SKM-1 (cell line): ENCODE measurements around the gene C10orf90.

Experiments used
- DNase-seq: peaks from one replicate; lab custom pipeline; 2025; ENCODE audit not compliant: unreplicated experiment; lab: John Stamatoyannopoulos, UW

The C10orf90 gene

DNA sequence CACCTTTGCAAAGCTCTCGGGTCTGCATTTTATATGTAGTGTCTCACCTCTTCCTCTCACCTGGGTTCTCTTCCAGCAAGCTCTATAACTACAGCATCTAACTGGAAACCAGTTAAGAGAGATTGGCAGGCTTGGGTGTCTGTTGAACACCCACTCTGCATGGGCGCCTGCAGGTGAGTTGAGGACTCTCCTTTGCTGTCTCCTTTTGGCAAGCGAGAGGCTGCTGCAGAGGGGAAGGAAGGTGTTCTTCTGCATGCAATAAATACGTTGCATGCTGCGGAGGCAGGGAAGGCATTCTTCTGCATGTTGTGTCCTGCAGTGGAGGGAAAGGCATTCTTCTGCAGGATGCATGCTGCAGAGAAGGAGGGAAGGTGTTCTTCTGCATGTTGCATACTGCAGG is 200.8 kb downstream of the C10orf90 start:
- no peak for DNase-seq

DNA sequence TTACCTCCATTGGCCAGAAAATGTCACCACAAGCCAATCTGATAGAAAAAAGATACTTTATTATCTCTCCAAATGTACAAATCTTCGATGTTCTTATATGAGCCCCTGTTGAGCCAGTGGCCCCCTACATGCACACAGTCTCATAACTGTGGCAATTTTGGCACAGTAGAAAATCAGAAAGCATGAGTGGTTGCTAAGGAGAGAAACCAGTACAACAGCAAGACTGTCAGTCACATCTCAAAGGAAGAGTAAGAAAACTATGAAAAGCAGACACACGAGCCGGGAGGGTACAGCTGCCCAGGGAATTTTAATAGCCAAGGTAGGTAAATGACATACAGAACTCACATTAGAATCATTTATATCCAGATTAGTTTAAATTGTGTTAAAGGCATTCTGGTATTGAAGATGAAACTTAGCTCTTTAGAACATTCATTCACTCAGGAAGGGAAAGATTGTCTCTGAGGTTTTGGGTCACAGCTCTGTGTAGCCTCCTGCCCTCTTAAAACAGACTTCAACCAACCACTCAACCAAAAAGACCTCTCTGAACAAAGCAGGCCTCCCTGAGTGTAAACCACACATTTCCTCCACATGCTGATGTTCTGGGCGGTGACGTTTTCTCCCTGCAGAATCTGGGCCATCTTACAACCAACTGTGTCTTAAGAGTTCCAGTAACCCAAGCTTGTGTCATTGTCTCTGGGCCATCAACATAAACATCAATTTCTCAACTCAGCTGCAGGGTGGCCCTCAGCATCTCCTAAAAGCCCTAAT is 201.4 kb downstream of the C10orf90 start:
- DNase-seq = no peak

DNA sequence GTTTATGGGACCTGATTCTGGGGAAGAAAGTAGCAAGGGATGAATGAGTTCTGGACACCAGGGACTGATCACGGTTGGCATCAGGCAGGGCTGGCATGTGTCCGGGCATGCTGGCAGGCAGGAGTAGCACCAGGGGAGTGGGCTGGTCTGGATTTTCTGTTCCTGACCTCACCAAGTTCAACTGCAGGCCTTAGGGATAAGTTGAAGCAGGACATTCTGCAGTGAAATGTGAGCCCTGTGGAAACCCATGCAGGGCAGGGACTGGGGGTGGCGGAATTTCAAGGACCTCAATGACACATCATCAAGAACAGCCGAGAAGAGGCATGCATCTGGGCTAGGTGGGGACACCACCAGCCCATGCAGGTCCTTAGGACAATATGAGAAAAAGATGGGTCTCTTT is 202.0 kb downstream of the C10orf90 start:
- DNase-seq = no peak

DNA sequence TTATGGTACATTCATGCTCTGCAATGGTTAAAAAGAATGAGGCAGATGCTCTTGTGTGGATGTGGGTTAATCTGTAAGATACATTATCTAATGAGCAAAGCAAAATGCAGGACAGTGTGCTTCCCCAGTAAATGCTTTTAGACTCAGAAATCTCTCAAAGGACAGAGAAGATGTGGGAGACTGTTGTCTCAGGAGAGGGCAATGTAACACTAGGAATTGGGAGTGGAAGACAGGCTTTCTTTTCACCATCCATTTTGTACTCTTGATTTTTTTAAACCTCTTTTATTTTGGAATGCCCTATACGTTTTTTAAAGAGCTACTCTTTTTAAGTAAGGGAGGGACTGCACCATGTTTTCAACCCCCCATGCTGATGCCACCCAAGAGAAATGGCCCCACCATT is 204.7 kb downstream of the C10orf90 start:
- DNase-seq = no peak

DNA sequence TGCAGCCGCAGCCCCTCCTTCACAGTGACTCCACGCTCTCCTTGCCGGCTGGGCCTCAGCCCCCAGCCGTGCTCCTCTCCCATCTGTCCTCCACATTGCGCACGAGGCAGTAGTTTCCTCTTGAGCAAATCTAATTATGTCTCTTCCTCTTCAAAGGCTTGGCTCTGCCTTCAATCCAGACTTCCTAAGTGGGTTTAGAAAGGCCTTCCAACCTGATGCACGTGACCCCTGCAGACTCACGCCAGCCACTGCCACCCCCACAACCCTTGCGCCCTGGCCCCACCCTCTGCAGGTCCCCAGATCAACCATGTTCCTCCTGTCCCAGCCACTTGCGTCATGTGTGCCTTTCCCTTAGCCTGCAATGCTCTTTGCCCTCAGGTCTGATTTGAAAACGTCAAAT is 207.2 kb downstream of the C10orf90 start:
- DNase-seq = no peak

DNA sequence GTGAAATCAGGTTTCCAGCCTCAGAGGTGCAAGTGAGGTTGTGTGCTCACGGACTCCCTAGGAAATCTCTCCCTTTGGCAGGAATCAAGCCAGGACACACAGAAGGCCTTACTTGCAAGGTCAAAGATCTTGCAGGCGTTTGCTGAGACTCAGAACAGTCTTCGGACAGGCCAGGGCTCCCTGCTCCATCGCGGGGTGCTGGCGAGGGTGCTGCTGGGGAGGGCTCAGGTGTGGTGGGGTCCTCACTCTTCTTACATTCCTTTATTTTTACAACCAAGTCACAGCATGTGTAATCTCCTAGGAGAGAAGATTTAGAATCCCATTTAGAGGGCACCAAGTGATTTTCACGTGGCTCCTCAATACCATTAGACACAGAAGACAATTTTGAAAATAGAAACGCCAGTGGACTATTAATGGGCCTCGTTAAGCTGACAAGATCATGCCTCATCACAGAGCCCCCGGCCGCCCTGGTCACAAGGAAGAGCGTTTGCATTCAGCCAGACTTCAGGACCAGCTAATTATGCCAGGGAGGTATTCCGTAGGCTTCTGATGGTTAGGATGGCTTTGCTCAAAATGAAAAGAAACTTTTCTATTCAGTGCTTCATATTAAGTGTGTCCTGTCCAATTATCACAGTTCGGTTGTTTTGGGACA is 209.1 kb downstream of the C10orf90 start:
- DNase-seq = no peak

DNA sequence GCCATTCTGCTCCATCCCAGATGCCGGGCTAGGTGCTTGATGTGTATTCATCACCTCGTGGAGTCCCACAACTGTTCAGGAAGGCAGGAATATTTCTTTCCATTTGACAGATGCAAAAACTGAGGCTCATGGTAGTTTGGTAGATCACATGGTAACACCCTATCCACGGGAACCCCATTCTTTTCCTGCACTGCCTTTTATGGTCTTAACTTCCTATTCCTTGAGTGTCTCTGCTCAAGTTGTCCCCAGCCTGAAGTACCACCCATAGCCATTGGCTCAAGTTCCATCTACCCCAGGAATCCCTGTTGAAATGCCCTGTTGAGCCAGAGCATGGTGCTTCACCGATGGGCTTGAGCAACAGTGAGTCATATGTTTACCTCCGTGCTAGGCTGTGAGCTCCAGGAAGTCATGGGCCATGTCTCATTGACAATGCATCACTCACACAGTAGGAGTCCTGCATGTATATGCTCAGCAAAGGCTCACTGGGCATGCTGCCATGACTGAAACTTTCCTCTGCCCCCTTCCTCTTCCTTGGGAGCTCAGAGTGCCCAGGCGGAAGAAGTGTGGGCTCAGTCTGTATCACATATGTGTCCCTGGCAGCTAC is 210.5 kb downstream of the C10orf90 start:
- no peak for DNase-seq

DNA sequence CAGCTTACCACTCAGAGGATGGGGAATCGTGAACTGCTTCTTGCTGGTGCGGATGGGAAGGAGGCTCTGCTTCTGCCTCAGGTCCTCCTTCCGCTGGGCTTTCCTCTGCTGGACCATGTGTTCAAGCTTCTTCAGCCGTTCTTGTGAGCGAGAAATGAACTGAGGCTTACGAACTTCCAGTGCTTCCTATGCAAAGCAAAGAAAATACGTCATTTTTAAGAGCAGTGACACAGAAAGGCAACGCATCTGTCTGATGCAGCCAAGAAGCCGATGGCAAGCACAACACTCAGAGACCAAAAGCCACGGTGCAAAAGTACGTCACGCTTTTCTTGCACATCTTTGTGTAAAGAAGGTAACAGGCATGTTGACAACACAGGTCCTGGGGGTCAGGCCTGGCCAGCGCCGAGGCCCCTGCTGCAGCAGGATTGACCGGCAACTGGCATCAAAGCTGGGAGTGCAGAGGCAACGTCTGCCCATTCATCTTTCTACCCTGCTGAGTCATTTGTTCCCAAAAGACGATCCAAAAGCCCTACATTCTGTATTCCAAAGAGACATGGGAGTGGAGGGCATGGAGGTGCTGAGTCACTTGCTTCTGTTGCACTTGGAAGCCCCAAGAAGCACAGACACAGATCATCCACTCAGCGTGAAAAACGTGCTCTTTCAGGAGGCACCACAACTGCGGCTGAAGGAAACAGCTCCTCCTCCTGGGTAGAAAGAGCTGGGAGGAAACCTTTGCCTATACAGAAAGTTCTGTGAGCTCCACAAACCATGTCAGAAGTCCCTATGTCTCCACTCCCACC is 211.3 kb downstream of the C10orf90 start:
- DNase-seq = no peak

DNA sequence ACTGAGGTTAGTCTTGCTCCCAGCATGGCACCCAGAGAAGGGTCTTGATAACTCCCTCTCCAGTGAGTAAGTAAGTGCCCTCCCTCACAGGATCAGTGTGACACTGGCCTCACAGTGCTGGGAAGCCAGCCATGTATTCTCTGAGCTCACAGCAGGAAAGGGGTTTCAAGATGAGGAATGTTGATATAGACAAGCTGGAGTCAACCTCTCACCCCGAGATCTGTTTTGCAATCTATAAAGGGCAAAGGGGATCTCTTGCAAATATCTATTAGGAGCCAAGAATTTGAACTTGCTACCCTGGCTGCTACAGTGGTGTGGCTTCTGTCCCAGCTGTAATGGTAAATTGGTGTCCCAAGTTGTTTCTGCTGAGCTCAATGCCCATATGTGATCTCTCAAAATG is 212.0 kb downstream of the C10orf90 start:
- DNase-seq = no peak

DNA sequence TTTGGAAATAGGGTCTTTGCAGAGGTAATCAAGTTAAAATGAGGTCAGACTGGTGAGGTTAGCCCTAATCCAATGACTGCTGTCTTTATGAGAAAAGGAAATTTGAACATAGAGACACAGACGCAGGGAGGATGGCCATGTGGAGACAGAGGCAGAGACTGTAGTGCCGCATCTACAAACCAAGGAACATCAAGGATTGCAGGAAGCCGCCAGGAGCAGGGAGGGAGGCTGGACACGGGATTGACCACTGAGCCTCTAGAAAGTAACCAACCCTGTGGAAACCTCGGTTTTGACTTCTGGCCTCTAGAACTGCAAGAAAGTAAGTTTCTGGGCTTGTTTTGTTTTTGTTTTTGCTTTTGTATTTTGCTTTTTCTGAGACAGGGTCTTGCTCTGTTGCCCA is 213.9 kb downstream of the C10orf90 start:
- no peak for DNase-seq

DNA sequence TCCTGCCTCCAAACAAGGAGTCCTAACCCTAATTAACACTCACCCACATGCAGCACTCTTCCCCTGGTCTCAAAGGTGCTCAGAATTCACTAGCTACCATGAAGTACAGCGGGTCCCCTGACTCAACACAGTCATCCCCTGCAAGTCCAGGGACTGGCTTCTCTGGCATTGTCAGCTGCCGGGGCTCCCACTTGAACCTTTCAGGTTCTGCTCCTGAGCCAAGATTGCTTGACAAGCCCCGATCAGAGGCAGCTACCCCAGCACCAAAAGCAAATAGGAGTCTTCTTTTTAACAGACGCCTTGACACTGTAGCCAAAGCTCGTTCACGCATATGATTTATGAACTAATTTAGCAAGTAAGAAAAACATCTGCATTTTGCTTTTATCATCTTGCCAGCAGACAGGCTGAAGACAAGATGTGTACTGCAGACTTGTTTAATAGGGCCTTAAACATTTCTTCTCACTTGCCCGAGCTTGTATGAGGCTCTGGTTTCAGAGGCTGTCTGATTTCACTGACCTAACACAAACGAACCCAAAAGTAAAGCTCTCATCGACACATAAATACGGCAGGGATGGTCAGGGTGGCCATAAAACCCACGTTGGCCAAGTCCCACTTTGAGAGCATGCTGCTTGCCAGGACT is 214.6 kb downstream of the C10orf90 start:
- DNase-seq = no peak

DNA sequence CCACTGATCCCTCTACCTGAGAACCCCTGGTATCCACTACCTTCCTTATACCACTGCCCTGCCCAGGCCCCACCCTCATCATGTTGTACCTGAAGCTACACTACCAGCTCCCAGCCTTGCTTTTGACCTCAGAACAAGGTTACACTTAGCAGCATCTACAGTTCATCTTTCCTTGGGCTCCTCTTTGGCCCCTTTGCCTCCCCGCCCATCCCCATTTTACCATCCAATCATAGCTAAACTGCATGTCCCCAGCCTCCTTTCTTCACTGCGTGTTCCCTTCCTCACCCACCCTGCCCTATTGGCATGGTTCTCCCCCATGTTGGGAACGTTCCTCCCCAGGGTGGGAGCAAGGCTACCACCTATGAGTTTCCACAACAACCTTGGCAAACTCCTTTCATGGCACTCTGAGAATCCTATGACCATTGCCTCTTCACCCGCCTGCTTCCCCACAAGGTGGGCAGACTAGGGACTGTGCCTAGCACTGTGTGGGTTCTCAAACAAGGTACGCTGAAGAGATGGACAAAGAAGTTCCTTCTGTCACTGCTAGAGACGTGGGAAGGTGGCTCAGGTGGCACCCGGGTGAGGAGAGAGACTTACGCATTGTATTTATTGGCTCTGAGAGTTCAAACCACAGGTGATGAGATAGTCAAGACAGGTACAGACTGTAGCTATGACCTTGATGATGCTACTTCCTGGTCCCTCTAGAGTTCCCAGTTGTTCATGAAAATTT is 215.3 kb downstream of the C10orf90 start:
- DNase-seq = no peak

DNA sequence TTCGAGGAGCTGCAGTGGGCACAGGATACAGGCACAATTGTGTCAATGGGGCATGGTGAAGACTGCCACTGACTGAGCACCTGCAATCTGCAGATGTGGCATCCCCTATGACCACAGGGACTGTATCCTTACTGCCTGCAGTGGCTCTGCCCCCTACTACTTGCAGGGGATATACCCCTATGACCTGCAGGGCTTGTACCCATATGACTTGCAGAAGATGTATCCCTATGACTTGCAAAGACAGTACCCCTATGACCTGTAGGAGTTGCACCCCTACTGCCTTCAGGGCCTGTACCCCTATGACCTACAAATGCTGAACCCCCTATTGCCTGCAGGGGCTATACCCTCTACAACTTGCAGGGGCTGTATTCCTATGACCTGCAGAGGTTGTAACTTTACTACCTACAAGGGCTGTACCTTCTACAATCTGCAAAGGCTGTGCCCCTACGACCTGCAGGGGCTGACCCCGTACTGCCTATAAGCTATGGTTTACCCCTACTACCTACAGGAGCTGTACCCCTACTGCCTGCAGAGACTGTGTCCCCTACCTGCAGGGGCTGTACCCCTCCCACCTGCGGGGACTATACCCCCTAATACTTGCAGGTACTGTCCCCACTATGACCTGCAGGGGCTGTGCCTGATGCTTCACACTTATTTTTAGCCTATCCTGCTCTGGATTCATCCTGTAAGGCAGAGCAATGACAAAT is 216.3 kb downstream of the C10orf90 start:
- no peak for DNase-seq

DNA sequence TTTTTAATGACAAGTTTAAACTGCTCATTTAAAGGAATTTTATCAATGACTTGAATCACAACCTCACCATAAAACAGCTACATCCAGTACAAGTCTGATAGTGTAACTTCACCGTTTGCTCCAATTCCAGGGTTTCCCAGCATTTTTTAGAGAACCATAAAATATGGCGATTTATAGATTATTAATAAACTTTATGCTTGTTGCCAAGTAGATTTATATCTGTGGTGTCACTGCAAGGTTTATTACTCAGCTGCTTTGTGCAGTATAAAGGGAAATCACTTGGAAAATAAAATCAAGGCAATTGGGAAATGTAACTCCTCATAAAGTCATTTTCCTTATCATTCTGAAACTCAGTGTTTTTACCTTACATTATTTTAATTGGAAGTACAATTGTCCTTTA is 218.2 kb downstream of the C10orf90 start:
- DNase-seq = no peak

DNA sequence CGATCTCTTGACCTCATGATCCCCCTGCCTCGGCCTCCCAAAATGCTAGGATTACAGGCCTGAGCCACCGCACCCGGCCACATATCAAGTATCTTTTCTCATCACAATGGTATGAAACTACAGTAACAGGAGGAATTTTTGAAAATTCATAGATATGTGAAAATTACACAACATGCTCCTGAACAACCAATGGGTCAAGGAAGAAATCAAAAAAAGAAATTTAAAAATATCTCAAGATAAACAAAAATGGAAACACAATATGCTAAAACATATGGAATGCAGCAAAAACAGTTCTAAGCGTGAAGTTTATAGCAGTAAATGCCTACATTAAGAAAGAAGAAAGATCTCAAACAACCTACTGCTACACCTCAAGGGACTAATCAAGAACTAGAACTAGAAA is 222.4 kb downstream of the C10orf90 start:
- DNase-seq = no peak

DNA sequence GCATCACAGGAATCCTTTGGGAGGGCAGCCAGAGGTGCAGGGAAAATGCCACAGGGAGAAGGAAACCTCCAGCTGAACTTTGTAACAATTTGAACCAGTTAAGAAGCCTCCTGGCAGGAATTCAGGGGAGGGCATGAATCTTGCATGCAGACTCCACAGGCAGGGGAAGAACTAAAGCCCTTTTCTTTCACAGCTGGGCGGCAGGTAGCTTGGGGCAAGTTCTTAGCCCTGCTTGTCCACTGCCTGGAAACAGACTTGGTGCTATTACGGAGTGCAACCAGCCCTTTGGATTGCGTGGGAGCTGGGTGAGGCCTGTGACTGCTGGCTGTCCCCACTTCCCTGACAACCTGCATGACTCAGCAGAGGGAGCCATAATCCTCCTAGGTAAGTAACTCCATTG is 230.6 kb downstream of the C10orf90 start:
- DNase-seq = no peak

DNA sequence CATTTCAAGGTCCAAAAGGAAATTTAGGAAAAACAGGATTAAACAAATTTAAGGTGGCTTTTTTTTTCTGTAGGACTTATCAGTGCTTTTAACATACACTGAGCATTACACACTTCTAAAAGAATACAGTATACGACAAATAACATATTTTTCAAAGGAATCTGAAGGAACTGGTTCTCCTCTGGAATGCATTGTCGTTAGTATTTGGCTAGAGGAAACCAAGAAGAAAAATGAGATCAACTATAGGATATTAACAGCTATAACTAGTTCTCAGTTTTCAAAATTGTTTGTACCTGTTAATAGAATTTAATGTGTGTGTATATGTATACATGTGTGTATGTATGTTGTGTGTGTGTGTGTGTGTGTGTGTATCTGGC is 232.1 kb downstream of the C10orf90 start:
- DNase-seq = no peak

DNA sequence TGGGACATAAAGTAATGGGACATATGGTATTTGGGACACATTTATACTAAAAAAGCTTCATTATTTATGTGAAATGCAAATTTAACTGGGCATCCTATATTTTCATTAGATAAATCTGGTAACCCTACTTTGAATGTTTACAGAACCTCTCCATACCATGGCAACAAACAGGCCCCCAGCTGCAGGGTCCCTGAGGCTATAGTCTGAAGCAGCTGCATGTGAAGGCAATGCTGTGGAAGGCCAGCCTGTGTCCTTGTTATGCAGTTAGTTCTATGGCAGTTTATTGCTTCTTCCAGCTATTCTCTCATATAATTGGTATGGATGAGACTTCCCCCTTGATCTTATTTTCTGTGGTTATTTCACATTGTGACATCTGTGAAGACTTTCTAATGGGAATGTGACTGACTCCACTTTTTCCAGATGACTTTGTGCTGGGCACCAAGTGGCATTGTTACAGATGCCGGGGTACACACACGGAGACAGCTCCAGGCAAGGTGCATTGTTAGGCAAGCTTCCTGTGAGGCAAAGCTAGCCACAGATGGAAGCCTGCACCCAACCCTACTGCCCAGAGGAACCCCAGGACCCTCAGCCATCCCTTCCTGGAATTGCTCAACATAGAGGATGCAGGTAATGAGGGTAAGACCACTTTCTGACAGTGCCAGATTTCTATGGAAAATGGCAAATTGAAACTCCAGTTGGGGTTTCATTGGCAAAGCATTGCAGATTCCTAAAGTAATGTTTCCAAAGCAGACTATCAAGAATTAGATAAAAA is 232.7 kb downstream of the C10orf90 start:
- DNase-seq = no peak

DNA sequence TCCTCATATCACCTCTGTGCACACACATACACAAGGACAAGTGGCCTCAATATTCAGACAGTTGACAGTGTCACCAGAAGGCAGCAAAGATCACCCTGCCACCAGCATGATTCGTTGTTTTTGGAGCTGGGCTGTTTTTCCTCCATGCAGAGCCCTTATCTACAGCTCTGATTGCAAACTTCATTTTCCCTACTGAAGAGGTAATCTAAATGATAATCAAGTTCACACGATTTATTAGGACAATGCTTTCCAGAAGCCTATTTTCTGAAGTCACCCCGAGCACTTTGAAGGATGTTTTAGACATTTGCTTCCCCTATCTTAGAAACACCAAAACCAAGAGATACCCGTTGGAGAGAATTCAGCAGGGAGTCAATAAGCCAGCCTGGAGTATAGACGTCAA is 236.3 kb downstream of the C10orf90 start:
- no peak for DNase-seq
